IMR-90 (cell line): ENCODE results near the gene MAZ. TPM values are rescaled to one million over a fixed set of nuclear protein-coding genes. Genes with fewer than 3 reads are reported as not detected.

Experiments
- ATAC-seq: fragments of 200-7000 bp; cut with Tn5 transposase; 2 replicates; pipeline ENCODE4 v1.9.1; 2020; ENCODE audit warnings: low read depth, mild to moderate bottlenecking, moderate library complexity
- BruUV-seq: library from RNA; stranded (reverse); fragments of 400-500 nt; replicated peaks from 2 replicates; lab custom pipeline; 2021; lab: Mats Ljungman, UMichigan
- CTCF ChIA-PET: fragments of 300-600 bp; formaldehyde crosslinking; extraction: SDS; loops from one replicate; lab custom pipeline; 2021; ENCODE audit warnings: antibody characterized with exemption; lab: Yijun Ruan, JAX
- POLR2A ChIA-PET: fragments of 300-600 bp; sonication (Branson Sonifier 250); formaldehyde crosslinking; loops from one replicate; lab custom pipeline; 2022; ENCODE audit warnings: antibody characterized with exemption; ENCODE audit not compliant: unreplicated experiment; lab: Charles Lee
- DNase-seq: peaks from one replicate; pipeline ENCODE4 v3.0.0; 2013
- H2AFZ ChIP-seq: replicated peaks from 2 replicates; pipeline ENCODE3; 2013; ENCODE audit warnings: low read length, mild to moderate bottlenecking; ENCODE audit not compliant: poor library complexity
- H2AK5ac ChIP-seq: 2 replicates; pipeline ENCODE4 v1.6.1; 2013; ENCODE audit warnings: low read depth, low read length, inconsistent platforms
- H2AK9ac ChIP-seq: replicated peaks from 2 replicates; pipeline ENCODE3; 2013; ENCODE audit warnings: mild to moderate bottlenecking, low read depth, low read length, moderate library complexity; ENCODE audit not compliant: poor library complexity
- H2BK120ac ChIP-seq: 2 replicates; pipeline ENCODE4 v1.6.1; 2013; ENCODE audit warnings: low read depth, low read length, inconsistent platforms
- H2BK15ac ChIP-seq: 3 replicates; pipeline ENCODE4 v1.6.1; 2013; ENCODE audit warnings: low read depth, low read length, inconsistent platforms
- H2BK20ac ChIP-seq: 2 replicates; pipeline ENCODE4 v1.6.1; 2013; ENCODE audit warnings: low read depth, mild to moderate bottlenecking, inconsistent platforms, low read length, moderate library complexity
- H2BK5ac ChIP-seq: 2 replicates; pipeline ENCODE4 v1.6.1; 2013; ENCODE audit warnings: mild to moderate bottlenecking, low read depth, low read length, inconsistent platforms; ENCODE audit not compliant: poor library complexity, severe bottlenecking
- H3K14ac ChIP-seq: replicated peaks from 2 replicates; pipeline ENCODE4 v1.6.1; 2013; ENCODE audit warnings: low read depth, low read length, inconsistent platforms
- H3K18ac ChIP-seq: 2 replicates; pipeline ENCODE4 v1.6.1; 2013; ENCODE audit warnings: low read depth, low read length, control low read depth
- H3K23ac ChIP-seq: 2 replicates; pipeline ENCODE4 v1.6.1; 2013; ENCODE audit warnings: low read depth, low read length, inconsistent platforms
- H3K27ac ChIP-seq: 2 replicates; pipeline ENCODE4 v1.5.1; 2013; ENCODE audit warnings: mild to moderate bottlenecking, control low read depth, low read length; ENCODE audit not compliant: insufficient read depth
- H3K27me3 ChIP-seq: 2 replicates; pipeline ENCODE4 v1.6.1; 2013; ENCODE audit warnings: low read length; ENCODE audit not compliant: control insufficient read depth, insufficient read depth
- H3K36me3 ChIP-seq: 2 replicates; pipeline ENCODE4 v1.6.1; 2013; ENCODE audit warnings: low read length, mixed read lengths; ENCODE audit not compliant: control insufficient read depth, insufficient read depth
- H3K4ac ChIP-seq: 2 replicates; pipeline ENCODE4 v1.6.1; 2013; ENCODE audit warnings: low read depth, low read length, inconsistent platforms
- H3K4me1 ChIP-seq: 2 replicates; pipeline ENCODE4 v1.6.1; 2013; ENCODE audit warnings: low read length, mixed read lengths; ENCODE audit not compliant: control insufficient read depth, insufficient read depth
- H3K4me2 ChIP-seq: 2 replicates; pipeline ENCODE4 v1.6.1; 2013; ENCODE audit warnings: low read depth, mild to moderate bottlenecking, control low read depth, low read length, moderate library complexity
- H3K4me3 ChIP-seq: 2 replicates; pipeline ENCODE4 v1.5.1; 2013; ENCODE audit warnings: low read depth, mild to moderate bottlenecking, control low read depth, low read length, moderate library complexity; ENCODE audit not compliant: insufficient read depth
- H3K56ac ChIP-seq: 2 replicates; pipeline ENCODE4 v1.6.1; 2013; ENCODE audit warnings: low read length, inconsistent platforms; ENCODE audit not compliant: insufficient read depth; ENCODE audit errors: extremely low read depth
- H3K79me1 ChIP-seq, 2 experiments: 2 replicates each; pipeline ENCODE4 v1.6.1; 2013; ENCODE audit warnings: low read length in 2 of 2, inconsistent platforms in 1 of 2, low read depth in 1 of 2
- H3K9ac ChIP-seq: 2 replicates; pipeline ENCODE4 v1.6.1; 2013; ENCODE audit warnings: low read depth, low read length, control low read depth
- H3K9me1 ChIP-seq: 2 replicates; pipeline ENCODE4 v1.6.1; 2013; ENCODE audit warnings: low read length, inconsistent platforms; ENCODE audit not compliant: insufficient read depth
- H3K9me3 ChIP-seq: 2 replicates; pipeline ENCODE4 v1.6.1; 2013; ENCODE audit warnings: low read length; ENCODE audit not compliant: control insufficient read depth, insufficient read depth
- H4K20me1 ChIP-seq: 2 replicates; pipeline ENCODE4 v1.6.1; 2013; ENCODE audit warnings: low read length, inconsistent platforms; ENCODE audit not compliant: insufficient read depth
- H4K5ac ChIP-seq: 2 replicates; pipeline ENCODE4 v1.6.1; 2013; ENCODE audit warnings: mild to moderate bottlenecking, low read depth, low read length, control low read depth
- H4K8ac ChIP-seq, 2 experiments: 2 replicates each; pipeline ENCODE4 v1.6.1; 2013; ENCODE audit warnings: low read depth in 2 of 2, low read length in 2 of 2, control low read depth in 1 of 2, inconsistent platforms in 1 of 2
- H4K91ac ChIP-seq: 2 replicates; pipeline ENCODE4 v1.6.1; 2013; ENCODE audit warnings: low read depth, low read length, inconsistent platforms; ENCODE audit not compliant: insufficient read depth
- CHD1 ChIP-seq: IDR thresholded peaks from 2 replicates; pipeline ENCODE4 v1.6.1; 2012; ENCODE audit warnings: low read depth, low read length, improper control_type of control experiment
- CTCF ChIP-seq: conservative IDR thresholded peaks from 2 replicates; pipeline ENCODE4 v1.5.1; 2012; ENCODE audit warnings: mild to moderate bottlenecking, low read depth, low read length, improper control_type of control experiment
- ELK1 ChIP-seq: fragments of 150-350 bp; IDR thresholded peaks from 2 replicates; pipeline ENCODE4 v1.6.1; 2016; ENCODE audit warnings: low read depth, mild to moderate bottlenecking, low read length, moderate library complexity, borderline replicate concordance
- NFE2L2 ChIP-seq: fragments of 150-350 bp; IDR thresholded peaks from 2 replicates; pipeline ENCODE4 v1.6.1; 2016; ENCODE audit warnings: low read depth, mild to moderate bottlenecking, low read length
- RFX5 ChIP-seq: IDR thresholded peaks from 2 replicates; pipeline ENCODE4 v1.8.0; 2012; ENCODE audit warnings: low read depth, mild to moderate bottlenecking, low read length, moderate library complexity
- SMC3 ChIP-seq: fragments of 150-350 bp; IDR thresholded peaks from 2 replicates; pipeline ENCODE4 v1.6.1; 2016; ENCODE audit warnings: low read depth, mild to moderate bottlenecking, antibody characterized with exemption, low read length, moderate library complexity
- WGBS, 2 experiments: methylation state at CpG; one replicate each; pipeline versions ENCODE4 v1.1.5 to v1.1.7; 2013; ENCODE audit warnings: missing lambda C conversion rate in 2 of 2; ENCODE audit not compliant: insufficient read length in 1 of 2; ENCODE audit errors: extremely low coverage in 2 of 2; 5-methylcytosine and 5-hydroxymethylcytosine counted together
- dilution Hi-C: fragments of 300-500 bp; cut with HindIII; formaldehyde crosslinking; loops from one replicate; pipeline ENCODE4 v1.14.3; 2018; ENCODE audit warnings: low sequenced_read_pairs; ENCODE audit not compliant: unreplicated experiment
- in situ Hi-C: fragments of 300-500 bp; cut with MboI; formaldehyde crosslinking; loops from 3 replicates; pipeline ENCODE4 v1.14.3; 2019; ENCODE audit warnings: low sequenced_read_pairs, inconsistent platforms, mixed read lengths
- intact Hi-C: fragments of 100-400 bp; cut with micrococcal nuclease; formaldehyde crosslinking; loops from 2 replicates; pipeline ENCODE4 v1.10.0; 2022
- polyA plus RNA-seq, 3 experiments: library from polyadenylated mRNA; depleted of rRNA; stranded (reverse); fragments of >200 nt; gene quantifications; 2 replicates each; pipeline ENCODE4 v1.2.3, GENCODE V29; 2012; ENCODE audit warnings: low replicate concordance in 1 of 3
- total RNA-seq: library from RNA; depleted of rRNA; stranded (reverse); fragments of >200 nt; gene quantifications from 2 replicates; pipeline ENCODE4 v1.2.3, GENCODE V29; 2012

Gene MAZ
- total and polyA plus RNA-seq, 2 of the 4 experiments (the other 2 are of a cell fraction): 113 to 138 TPM

- CTCF ChIA-PET: no interaction called here
Measured at GRCh38 chr16:29769507-29769906, 36.8 kb upstream of the MAZ start.

More at GRCh38 chr16:29769507-29769906, 36.8 kb upstream of the MAZ start:
- no peak overlapping the region for H2AK5ac ChIP-seq
- no peak overlapping the region for H3K18ac ChIP-seq
- no peak overlapping the region for H2AK9ac ChIP-seq
- no peak overlapping the region for H2AFZ ChIP-seq
- no peak for ATAC-seq
- H2BK15ac ChIP-seq: no peak overlapping the region
- H2BK20ac ChIP-seq: no peak overlapping the region
- in situ Hi-C loops: no loop called here
- no peak overlapping the region for H2BK5ac ChIP-seq
- no peak overlapping the region for H3K23ac ChIP-seq
- no peaks in the 10 kb centered on the region for H3K9me3 ChIP-seq
- intact Hi-C loops: no loop called here
- whole genome bisulfite sequencing, 2 experiments: no CpG with 5 or more reads among the region's 2 CpGs
- H4K8ac ChIP-seq: no peak overlapping the region
- no peak overlapping the region for H3K4ac ChIP-seq
- H2BK120ac ChIP-seq: no peak overlapping the region
- POLR2A ChIA-PET: no interaction called here
- H4K20me1 ChIP-seq: no peaks in the 10 kb centered on the region
- H3K9me1 ChIP-seq: no peaks in the 10 kb centered on the region
- no peak overlapping the region for H3K27ac ChIP-seq
- dilution Hi-C loops: no loop called here
- H3K79me1 ChIP-seq: no peaks in the 10 kb centered on the region
- H3K56ac ChIP-seq: no peak overlapping the region
- no peak overlapping the region for H3K9ac ChIP-seq
- H3K14ac ChIP-seq: no peak overlapping the region
- no peaks in the 10 kb centered on the region for H3K36me3 ChIP-seq
- no peak overlapping the region for H3K4me3 ChIP-seq
- BruUV-seq: no TSS peak
- H3K4me2 ChIP-seq: no peak overlapping the region
- H3K27me3 ChIP-seq: peaks cover 3% of the 10 kb centered on the region; the same call in 1 of the 2 replicates
- no peak overlapping the region for H4K91ac ChIP-seq
- DNase-seq: no peak
- TF ChIP-seq CHD1 (no peak), CTCF (no peak), NFE2L2 (no peak), RFX5 (no peak), ELK1 (no peak), SMC3 (no peak)
- no peaks in the 10 kb centered on the region for H3K4me1 ChIP-seq
- no peak overlapping the region for H4K5ac ChIP-seq
